Choroid plexus epithelial cell (primary cell): ENCODE results near the gene RABGAP1.

Source experiments
- DNase-seq: peaks from one replicate; pipeline ENCODE4 v3.0.0-alpha.2; 2010; ENCODE audit warnings: low read depth
- H3K4me3 ChIP-seq: 2 replicates; pipeline ENCODE4 v1.5.1; 2011; ENCODE audit warnings: low read depth, mild to moderate bottlenecking, control low read depth, low read length, moderate library complexity
- TF ChIP-seq, protein P1 (sequence below): conservative IDR thresholded peaks from 2 replicates; pipeline ENCODE4 v1.5.1; 2011; ENCODE audit warnings: low read depth, mild to moderate bottlenecking, control low read depth, inconsistent platforms, low read length, moderate library complexity

Gene RABGAP1

GRCh38 chr9:122988920-122989621 is 48.3 kb downstream of the RABGAP1 start:
- TF ChIP-seq, protein P1, sequence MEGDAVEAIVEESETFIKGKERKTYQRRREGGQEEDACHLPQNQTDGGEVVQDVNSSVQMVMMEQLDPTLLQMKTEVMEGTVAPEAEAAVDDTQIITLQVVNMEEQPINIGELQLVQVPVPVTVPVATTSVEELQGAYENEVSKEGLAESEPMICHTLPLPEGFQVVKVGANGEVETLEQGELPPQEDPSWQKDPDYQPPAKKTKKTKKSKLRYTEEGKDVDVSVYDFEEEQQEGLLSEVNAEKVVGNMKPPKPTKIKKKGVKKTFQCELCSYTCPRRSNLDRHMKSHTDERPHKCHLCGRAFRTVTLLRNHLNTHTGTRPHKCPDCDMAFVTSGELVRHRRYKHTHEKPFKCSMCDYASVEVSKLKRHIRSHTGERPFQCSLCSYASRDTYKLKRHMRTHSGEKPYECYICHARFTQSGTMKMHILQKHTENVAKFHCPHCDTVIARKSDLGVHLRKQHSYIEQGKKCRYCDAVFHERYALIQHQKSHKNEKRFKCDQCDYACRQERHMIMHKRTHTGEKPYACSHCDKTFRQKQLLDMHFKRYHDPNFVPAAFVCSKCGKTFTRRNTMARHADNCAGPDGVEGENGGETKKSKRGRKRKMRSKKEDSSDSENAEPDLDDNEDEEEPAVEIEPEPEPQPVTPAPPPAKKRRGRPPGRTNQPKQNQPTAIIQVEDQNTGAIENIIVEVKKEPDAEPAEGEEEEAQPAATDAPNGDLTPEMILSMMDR, result no peak
- H3K4me3 ChIP-seq, result no peak overlapping the region
- DNase-seq, result peak; percentile 61

DNA sequence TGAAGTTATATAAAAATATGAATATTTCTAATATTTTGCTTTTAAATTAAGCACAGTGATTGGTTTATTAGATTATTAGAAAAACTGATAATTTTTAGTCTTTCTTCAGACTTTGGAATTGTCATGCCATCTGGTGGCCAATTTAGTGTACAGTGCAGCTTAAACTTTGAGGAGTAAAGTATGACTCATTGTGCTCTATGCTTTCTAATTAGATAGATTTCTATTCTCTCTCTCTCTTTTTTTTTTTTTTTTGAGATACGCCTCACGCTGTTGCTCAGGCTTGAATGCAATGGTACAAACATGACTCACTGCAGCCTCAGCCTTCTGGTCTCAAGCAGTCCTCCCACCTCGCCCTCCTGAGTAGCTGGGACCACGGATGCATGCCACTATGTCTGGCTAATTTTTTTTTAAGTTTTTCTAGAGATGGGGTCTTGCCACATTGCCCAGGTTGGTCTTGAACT is 50.6 kb downstream of the RABGAP1 start:
- TF ChIP-seq, protein P1, result peak; percentile 66
- no peak overlapping the region for H3K4me3 ChIP-seq
- DNase-seq, result peak; percentile 92

GRCh38 chr9:122996586-122996985 is 55.8 kb downstream of the RABGAP1 start:
- TF ChIP-seq, protein P1, result no peak
- no peak for DNase-seq
- no peak overlapping the region for H3K4me3 ChIP-seq

- no peak for DNase-seq
- TF ChIP-seq, protein P1, result no peak
These were observed 57.6 kb downstream of the RABGAP1 start for GRCh38 chr9:122998448-122998847.

DNA sequence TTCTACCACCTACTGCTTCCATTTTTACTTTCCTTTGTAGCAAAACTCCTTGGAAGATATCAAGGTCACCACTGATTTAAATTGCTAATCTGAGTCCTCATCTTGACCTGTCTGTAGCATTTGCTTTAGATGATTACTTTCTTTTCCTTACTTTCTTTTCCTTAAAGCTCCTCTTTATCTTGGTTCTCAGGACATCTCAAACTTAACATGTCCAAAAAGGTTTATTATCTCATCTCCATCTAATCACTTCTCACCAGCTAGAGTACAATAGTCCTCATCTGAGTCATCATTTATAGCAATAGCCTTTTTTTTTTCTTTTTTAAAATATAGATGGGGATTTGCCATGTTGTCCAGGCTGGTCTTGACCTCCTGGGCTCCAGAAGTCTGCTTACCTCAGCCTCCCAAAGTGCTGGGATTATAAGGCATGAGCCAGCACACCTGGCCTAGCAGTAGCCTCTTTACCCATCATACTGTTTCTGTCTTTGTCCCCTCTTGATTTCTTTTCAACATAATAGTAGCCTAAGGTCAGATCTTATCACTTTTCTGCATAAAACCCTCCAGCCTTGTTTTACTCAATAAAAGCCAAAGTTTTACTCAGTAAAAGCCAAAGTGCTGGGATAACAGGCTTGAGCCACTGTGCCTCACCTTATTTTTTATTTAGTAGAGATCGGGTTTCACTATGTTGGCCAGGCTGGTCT is 59.7 kb downstream of the RABGAP1 start:
- H3K4me3 ChIP-seq, result no peak overlapping the region
- DNase-seq, result no peak
- TF ChIP-seq, protein P1, result no peak

More at GRCh38 chr9:122998448-122998847, 57.6 kb downstream of the RABGAP1 start:
- no peak overlapping the region for H3K4me3 ChIP-seq

- no peak overlapping the region for H3K4me3 ChIP-seq
- peak; percentile 26 for DNase-seq
- TF ChIP-seq, protein P1, result no peak
These were observed 61.9 kb downstream of the RABGAP1 start for GRCh38 chr9:123002754-123003153.
